A549 (cell line): ENCODE measurements around the gene FAM120A.

Experiments used
- BHLHE40 ChIP-seq: IDR thresholded peaks from 2 replicates; pipeline ENCODE4 v1.6.1; 2012; ENCODE audit warnings: low read depth, low read length, inconsistent platforms
- CBX2 ChIP-seq: fragments of 200-600 bp; sonication (generic); IDR thresholded peaks from 2 replicates; pipeline ENCODE4 v1.6.1; 2016; ENCODE audit warnings: low read depth, mild to moderate bottlenecking, borderline replicate concordance
- CHD4 ChIP-seq: fragments of 200-600 bp; sonication (generic); IDR thresholded peaks from 2 replicates; pipeline ENCODE4 v1.6.1; 2016; ENCODE audit warnings: antibody characterized with exemption, mild to moderate bottlenecking, borderline replicate concordance
- CTCF ChIP-seq: fragments of >200 bp; sonication (Bioruptor Twin); formaldehyde crosslinking; IDR thresholded peaks from 3 replicates; pipeline ENCODE4 v1.5.1; 2016
- EP300 ChIP-seq, 2 experiments: fragments of >200 bp; sonication (Bioruptor Twin); formaldehyde crosslinking; IDR thresholded peaks; 2 replicates in 1 of 2; 3 replicates in 1 of 2; pipeline ENCODE4 v1.6.1; 2016 to 2017
- ESRRA ChIP-seq: fragments of 150-350 bp; IDR thresholded peaks from 2 replicates; pipeline ENCODE4 v1.6.1; 2014; ENCODE audit warnings: mild to moderate bottlenecking, low read length, borderline replicate concordance
- JUNB ChIP-seq: fragments of >200 bp; sonication (Bioruptor Twin); formaldehyde crosslinking; IDR thresholded peaks from 2 replicates; pipeline ENCODE4 v1.6.1; 2016
- KDM1A ChIP-seq: fragments of 200-600 bp; sonication (generic); IDR thresholded peaks from 2 replicates; pipeline ENCODE4 v1.6.1; 2016; ENCODE audit warnings: low read depth, mild to moderate bottlenecking
- POLR2A ChIP-seq: IDR thresholded peaks from 2 replicates; pipeline ENCODE4 v1.6.1; 2012; ENCODE audit warnings: mild to moderate bottlenecking, low read length
- RAD21 ChIP-seq, 2 experiments: fragments of >200 bp in 1 of 2; sonication (Bioruptor Twin) in 1 of 2; formaldehyde crosslinking in 1 of 2; IDR thresholded peaks in 1 of 2; conservative IDR thresholded peaks in 1 of 2; 2 replicates in 1 of 2; 3 replicates in 1 of 2; pipeline ENCODE4 v1.6.1; 2012 to 2018; ENCODE audit warnings: inconsistent platforms in 1 of 2
- SMC3 ChIP-seq: fragments of >200 bp; sonication (Bioruptor Twin); formaldehyde crosslinking; IDR thresholded peaks from 3 replicates; pipeline ENCODE4 v1.6.1; 2018; ENCODE audit warnings: inconsistent platforms
- ZFP36 ChIP-seq: fragments of 450-650 bp; IDR thresholded peaks from 2 replicates; pipeline ENCODE4 v1.6.1; 2014; ENCODE audit warnings: borderline replicate concordance; ENCODE audit not compliant: partially characterized antibody
- TF ChIP-seq, protein P1 (sequence below): fragments of 200-600 bp; sonication (generic); IDR thresholded peaks from 2 replicates; pipeline ENCODE4 v1.6.1; 2016; ENCODE audit warnings: antibody characterized with exemption, mild to moderate bottlenecking, moderate library complexity

GRCh38 chr9:93587284-93587650 is 135.8 kb downstream of the FAM120A start:
- no peak for TF ChIP-seq CTCF
- TF ChIP-seq CBX2: no peak
- TF ChIP-seq RAD21 (conservative IDR thresholded peaks at IDR 0.05 in 1 of 2, IDR thresholded peaks at IDR 0.05 in 1 of 2): no peak
- no peak for TF ChIP-seq POLR2A
- no peak for TF ChIP-seq JUNB
- TF ChIP-seq, protein P1, sequence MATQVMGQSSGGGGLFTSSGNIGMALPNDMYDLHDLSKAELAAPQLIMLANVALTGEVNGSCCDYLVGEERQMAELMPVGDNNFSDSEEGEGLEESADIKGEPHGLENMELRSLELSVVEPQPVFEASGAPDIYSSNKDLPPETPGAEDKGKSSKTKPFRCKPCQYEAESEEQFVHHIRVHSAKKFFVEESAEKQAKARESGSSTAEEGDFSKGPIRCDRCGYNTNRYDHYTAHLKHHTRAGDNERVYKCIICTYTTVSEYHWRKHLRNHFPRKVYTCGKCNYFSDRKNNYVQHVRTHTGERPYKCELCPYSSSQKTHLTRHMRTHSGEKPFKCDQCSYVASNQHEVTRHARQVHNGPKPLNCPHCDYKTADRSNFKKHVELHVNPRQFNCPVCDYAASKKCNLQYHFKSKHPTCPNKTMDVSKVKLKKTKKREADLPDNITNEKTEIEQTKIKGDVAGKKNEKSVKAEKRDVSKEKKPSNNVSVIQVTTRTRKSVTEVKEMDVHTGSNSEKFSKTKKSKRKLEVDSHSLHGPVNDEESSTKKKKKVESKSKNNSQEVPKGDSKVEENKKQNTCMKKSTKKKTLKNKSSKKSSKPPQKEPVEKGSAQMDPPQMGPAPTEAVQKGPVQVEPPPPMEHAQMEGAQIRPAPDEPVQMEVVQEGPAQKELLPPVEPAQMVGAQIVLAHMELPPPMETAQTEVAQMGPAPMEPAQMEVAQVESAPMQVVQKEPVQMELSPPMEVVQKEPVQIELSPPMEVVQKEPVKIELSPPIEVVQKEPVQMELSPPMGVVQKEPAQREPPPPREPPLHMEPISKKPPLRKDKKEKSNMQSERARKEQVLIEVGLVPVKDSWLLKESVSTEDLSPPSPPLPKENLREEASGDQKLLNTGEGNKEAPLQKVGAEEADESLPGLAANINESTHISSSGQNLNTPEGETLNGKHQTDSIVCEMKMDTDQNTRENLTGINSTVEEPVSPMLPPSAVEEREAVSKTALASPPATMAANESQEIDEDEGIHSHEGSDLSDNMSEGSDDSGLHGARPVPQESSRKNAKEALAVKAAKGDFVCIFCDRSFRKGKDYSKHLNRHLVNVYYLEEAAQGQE: no peak
- no peak for TF ChIP-seq SMC3
- no peak for TF ChIP-seq EP300 (IDR thresholded peaks at IDR 0.05)
- TF ChIP-seq KDM1A: no peak
- TF ChIP-seq CHD4: no peak
- no peak for TF ChIP-seq ZFP36
- no peak for TF ChIP-seq ESRRA
- TF ChIP-seq BHLHE40: no peak
